ENCODE data around the gene GHRHR. TPM values are rescaled to one million over a fixed set of nuclear protein-coding genes. Genes with fewer than 3 reads are reported as not detected.

GHRHR gene
- not detected for total RNA-seq
- long read RNA-seq: 0 reads

DNA sequence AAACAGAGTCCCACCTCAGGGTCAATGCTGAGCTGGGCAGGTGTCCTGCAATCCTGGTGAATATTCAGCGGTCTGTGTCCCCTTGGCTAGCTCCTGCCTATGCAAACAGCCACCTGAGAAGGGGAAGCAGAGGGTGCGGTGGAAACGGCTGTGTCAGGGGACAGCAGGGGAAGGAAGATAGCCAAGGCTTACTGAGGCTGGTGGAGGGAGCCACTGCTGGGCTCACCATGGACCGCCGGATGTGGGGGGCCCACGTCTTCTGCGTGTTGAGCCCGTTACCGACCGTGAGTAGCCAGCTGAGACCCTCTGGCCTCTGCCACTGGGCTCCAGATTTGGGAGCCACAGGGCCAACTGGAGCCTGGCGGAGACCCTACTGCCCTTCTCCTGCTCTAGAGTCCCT, at the start of gene GHRHR:
GHRHR (plus strand) TSS at position 112 of the 400 bp plus-strand sequence; CDS start at position 228, 116 bp downstream.
- ATAC-seq (no peak), DNase-seq (no peak)
- intact Hi-C loops (cut with DNase I, micrococcal nuclease): no loop called here

DNA sequence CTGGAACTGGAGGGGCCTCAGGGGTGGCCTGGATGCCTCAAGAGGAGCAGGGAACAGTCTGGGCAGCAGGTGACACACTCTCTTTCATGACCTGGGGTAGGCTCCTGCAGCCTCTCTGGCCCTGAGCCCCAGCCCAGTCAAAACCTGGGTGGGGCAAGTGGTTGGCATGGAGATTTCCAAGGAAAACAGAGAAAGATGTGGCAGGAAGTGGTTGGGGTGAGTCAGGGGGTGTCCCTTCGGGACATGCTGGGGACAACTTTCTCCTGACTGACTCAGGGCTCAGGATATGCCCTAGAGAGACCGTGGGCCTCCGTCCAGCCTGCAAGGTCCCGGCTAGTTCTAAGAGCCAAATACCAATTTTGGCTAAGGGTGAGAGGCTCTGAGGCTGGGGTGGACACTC, 49.2 kb upstream of the GHRHR start:
- intact Hi-C loops (cut with DNase I, micrococcal nuclease): no loop called here
- ATAC-seq: no peak
- DNase-seq: no peak

DNA sequence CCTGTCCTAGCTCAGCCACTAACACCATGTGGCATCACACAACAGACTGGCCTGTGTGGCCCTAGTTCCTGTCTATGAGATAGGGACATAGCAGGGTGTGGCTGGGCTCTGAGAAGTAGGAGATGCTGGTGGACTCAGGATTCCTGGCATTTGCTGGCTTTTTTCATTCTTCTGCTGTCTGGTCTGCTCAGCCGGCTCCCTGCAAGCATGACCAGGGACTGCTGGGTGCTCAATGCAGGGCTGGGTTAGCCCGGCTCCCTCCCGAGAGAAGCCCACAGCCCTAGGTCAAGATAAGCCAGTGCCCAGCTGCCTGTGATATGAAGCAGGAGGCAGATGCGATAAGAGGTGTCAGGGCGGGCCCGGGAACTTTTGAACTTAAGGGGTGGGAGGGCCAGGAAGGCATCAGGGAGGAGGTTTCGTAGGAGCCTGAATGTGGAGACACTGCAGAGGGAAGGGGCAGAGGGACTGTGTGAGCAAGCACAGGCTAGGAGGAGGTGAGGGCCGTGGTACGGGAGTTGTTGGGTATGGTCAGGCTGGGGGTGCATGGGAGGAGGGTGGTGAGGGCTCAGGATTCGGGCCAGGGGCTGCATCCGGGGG, 48.6 kb upstream of the GHRHR start:
- ATAC-seq: no peak
- intact Hi-C loops (cut with DNase I, micrococcal nuclease): no loop called here
- DNase-seq: no peak

DNA sequence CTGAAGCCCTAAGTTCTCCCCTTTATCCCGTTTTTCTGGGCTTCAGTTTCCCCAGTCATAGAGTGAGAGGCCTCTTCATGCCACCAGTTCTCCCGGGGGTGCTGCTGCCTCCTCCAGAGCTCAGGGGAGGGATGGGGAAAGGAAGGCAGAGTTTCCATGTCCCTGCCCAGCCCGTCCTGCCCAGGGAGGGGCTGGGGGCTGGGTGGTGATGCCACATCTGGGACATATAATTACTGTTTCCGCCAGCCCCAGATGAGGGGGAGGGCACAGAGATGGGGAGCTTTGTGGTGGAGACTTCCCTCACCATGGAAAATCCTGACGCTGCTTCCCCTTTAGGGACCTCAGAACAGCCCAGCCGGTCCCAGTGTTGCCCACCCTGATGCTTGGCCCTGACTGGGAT, 48.0 kb upstream of the GHRHR start:
- DNase-seq: no peak
- intact Hi-C loops (cut with DNase I, micrococcal nuclease): no loop called here
- no peak for ATAC-seq

DNA sequence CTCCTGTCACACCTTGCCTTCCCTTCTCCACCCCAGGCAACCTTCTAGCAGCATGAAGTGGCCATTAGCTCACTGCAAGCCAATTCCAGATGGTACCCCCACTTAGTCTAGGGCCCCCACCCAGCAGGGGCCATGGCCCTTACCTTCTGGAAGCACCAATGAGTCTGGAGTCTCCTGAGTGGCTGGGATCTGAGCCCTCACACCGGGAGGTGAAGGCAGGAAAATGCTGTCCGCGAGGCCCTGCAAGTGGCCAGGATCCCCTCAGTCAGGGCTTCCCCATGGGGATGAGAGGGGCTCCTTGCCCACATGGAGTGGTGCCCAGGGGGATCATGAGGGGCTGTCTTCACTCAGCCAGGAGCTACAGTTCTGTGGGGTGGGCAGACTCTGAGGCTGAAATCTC, 47.5 kb upstream of the GHRHR start:
- no peak for ATAC-seq
- intact Hi-C loops (cut with DNase I, micrococcal nuclease): no loop called here
- no peak for DNase-seq

DNA sequence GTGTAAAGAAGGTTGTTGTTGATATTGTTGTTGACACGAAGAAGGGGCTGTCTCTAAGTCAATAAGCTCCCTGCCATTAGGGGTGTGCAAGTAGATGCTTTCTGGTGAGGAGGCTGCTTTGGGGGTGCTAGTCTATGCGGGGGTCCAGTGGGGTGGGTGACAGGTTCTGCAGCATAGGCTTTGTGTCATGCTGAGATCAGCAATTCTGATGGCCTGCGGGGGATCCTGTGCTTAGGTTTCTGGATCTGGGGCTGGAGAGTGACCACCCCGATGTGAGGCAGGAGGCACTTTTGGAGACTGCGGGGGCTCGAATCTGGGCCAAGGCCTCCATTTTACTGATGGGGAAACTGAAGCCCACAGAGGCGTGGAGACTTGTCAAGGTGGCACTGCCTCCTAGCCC, 47.0 kb upstream of the GHRHR start:
- no peak for DNase-seq
- intact Hi-C loops (cut with DNase I, micrococcal nuclease): no loop called here
- no peak for ATAC-seq

DNA sequence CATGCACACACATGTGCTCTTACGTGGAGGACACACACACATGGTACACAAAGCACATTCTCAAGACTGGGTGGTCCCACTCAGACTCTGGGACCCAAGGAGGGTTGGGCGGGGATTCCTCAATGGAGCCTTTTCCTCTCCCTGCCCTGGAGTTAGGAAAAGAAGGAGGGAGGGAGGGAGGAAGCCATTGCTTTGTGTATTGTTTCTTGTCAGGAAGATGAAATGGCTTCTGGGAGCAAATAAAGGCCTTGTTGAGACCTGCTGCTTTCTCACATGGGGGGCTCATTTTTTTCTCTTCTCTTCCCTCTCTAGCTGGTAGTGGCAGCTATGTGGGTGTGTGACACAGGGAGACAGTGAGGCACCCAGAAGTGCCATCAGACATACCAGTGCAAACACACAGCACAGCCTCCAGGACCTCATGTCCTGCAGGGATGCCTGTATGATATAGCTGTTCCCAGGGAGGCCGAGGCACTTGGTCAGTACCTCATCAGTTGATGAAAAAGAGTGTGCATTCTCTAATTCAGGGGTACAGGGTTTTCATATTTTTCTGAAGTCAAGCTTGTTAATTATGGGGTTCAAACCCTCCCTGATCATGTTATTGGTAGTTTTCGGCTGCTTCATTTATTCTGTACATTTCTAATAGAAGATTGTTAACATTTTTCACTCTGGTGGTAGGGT, 46.4 kb upstream of the GHRHR start:
- no peak for DNase-seq
- intact Hi-C loops (cut with DNase I, micrococcal nuclease): no loop called here
- no peak for ATAC-seq

DNA sequence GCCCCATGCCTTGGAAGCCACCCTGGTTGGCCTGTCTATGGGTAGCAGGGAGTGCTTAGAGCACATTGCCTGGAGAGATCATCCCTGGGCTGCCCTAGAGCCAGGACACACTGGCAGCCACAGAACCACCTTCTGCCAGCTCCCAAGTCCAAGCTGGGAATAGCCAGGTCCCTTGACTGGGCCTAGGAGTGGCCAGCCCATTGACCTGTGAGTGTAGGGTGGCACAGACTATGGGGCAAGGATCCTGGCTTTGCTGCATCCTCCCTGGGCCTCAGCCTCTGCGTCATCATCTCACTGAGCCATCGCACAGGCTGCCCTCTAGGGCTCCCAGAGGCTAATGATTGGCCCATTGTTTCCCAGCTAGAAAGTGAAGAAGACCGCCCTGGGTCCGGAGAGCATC, 45.1 kb upstream of the GHRHR start:
- DNase-seq (no peak), ATAC-seq (no peak)
- intact Hi-C loops (cut with DNase I, micrococcal nuclease): no loop called here

DNA sequence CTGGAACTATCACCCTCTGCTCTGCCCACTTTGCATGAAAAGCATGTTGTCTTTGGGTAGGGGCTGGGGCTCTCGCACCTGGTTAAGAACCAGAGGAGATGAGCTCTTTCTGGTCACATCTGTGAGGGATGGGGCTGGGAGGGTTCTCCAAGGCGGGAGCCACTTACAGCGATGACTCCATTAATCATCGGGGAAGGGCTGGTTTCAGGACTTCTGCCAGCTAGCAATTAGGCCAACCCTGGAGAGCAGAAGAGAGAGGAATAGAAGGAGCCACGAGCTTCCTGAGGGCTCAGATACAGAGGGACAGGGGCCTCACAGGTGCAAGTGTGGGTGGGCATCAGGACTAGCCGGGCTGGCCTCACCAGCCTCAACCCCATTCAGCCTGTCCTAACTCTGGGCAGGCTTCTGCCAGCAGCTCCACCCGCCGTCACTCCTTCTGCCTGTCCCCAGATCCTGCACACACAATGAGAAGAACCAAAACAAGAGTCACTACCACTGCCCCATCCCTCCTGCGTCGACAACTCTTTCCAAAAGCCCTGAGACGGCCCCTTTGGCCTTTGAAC, 43.7 kb upstream of the GHRHR start:
- ATAC-seq: peak; percentile 21
- intact Hi-C loops (cut with DNase I, micrococcal nuclease): no loop called here
- peak; percentile 3 to 27 for DNase-seq

DNA sequence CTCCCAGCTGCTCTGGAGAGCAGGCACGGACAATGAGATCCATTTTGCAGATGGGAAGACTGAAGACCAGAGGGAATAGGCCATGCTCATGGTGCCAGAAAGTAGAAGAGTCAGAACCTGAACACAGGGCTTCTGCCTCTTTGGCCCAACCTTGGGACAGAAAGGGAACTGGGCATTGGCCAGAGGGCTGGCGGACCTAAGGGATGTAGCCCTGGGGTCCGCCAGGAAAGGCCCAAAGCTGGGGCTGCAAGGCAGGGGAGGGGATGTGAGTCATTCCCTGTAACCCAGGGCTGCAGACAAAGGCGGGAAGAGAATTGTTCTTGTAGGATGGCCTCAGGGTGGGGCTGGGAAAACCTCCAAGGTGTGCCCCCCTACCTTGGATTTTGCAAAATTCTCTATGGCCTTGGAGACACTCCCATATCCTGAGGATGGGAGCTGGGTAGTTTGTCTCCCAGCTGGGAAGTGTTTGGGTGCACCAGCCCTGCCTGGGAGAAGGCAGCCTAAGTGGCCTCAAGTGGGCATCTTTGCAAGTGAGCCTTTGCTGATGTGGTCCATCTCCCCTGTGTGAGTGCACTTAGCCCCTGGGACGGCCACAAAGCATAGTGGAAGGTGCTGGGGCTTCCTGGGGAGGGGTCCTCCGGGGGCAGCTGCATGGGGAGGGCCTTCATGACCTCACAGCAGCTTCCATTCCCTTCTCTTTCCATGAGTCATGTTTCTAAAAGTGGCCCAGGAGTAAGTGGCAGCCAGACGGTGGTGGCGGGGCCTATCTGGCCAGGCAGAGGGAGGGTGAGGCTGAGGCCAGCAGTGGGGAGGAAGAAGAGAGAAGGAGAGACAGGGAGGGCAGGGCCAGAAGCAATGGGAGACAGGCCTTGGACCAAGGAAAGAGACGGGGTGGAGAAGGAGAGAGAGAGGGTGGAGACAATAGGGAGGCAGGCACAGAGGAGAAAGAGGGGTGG, 42.9 kb upstream of the GHRHR start:
- intact Hi-C loops (cut with DNase I, micrococcal nuclease): no loop called here
- peak; percentile 3 to 26 for DNase-seq
- ATAC-seq: peak; percentile 15

DNA sequence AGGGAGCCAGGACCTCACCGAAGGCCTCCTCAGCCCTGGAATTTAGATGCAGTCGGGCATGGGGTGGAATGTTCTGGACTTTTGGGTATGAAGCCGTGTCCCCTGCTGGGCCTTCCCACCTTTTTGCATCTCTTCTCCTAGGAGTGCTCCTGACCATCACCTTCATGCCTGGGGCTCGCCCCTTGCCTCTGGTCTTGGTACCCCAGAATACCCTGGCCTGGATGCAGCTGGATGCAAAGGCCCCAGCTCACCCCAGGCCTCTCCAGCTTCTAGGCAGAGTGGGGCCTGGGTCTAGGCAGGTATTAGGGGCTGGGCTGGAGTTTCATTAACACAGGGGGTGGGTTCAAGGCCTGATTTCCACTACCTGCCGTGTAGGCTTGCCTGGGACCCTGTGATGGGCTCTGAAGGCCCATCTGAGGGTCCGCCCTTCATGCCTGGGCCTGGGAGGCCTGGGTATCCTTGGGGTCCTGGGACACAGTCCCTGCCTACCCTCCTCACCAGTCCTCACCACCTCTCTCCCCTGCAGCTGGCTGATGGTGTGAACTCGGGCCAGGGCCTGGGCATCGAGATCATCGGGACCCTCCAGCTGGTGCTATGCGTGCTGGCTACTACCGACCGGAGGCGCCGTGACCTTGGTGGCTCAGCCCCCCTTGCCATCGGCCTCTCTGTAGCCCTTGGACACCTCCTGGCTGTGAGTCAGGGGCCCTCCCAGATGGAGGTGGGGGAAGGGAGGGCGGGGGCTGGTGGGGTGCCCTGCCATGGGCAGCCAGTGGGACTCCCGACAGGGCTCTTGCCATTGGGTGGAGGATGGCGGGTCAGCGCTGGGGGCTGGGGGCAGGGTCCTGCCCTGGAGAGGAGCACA, 42.0 kb upstream of the GHRHR start:
- ATAC-seq (no peak), DNase-seq (peak; percentile 3 to 18)
- intact Hi-C loops (cut with DNase I, micrococcal nuclease): no loop called here

DNA sequence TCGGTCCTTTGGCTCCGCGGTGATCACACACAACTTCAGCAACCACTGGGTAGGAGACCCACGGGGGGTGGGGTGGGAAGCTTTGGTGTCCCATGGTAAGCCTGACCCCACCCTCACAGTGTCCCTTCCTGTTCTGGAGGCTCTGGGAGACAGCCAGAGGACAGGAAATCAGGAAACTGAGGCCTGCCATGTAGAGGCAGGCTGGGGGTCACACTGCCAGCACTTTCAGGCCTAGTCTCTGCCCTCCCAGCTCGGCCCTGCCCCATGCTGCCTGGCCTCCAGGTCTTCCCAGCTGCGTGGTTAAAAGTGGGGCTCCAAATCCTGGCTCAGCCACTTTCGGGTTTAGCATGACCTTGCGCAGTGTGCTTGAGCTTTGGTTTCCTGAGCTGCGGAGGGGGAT, 41.2 kb upstream of the GHRHR start:
- peak; percentile 1 to 19 for DNase-seq
- ATAC-seq: no peak
- intact Hi-C loops (cut with DNase I, micrococcal nuclease): no loop called here

DNA sequence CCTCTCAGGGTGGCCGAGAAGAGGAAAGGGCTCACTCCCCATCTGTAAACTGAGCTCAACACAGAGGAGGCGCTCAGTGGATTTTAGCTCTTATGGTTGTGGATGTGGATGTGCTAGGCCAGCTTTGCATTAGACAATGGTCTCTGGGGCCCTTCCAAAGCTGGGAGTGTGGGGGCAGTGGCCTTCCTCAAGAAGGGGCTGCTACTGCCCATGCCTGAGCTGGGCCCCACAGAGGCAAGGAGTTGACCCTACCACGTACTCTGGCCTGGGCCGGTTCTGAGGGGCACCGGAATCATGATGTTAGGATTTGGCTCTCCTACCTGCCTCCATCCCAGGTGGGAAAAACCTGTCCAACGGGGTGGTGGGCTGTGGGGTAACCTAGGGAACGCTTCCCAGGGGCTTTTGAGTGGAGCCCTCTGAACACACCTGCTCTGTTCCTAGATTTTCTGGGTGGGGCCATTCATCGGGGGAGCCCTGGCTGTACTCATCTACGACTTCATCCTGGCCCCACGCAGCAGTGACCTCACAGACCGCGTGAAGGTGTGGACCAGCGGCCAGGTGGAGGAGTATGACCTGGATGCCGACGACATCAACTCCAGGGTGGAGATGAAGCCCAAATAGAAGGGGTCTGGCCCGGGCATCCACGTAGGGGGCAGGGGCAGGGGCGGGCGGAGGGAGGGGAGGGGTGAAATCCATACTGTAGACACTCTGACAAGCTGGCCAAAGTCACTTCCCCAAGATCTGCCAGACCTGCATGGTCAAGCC, 40.6 kb upstream of the GHRHR start:
- ATAC-seq (no peak), DNase-seq (peak in 1 of 2 donors; percentile 2)
- intact Hi-C loops (cut with DNase I, micrococcal nuclease): no loop called here

DNA sequence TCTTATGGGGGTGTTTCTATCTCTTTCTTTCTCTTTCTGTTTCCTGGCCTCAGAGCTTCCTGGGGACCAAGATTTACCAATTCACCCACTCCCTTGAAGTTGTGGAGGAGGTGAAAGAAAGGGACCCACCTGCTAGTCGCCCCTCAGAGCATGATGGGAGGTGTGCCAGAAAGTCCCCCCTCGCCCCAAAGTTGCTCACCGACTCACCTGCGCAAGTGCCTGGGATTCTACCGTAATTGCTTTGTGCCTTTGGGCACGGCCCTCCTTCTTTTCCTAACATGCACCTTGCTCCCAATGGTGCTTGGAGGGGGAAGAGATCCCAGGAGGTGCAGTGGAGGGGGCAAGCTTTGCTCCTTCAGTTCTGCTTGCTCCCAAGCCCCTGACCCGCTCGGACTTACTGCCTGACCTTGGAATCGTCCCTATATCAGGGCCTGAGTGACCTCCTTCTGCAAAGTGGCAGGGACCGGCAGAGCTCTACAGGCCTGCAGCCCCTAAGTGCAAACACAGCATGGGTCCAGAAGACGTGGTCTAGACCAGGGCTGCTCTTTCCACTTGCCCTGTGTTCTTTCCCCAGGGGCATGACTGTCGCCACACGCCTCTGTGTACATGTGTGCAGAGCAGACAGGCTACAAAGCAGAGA, 39.9 kb upstream of the GHRHR start:
- DNase-seq: no peak
- intact Hi-C loops (cut with DNase I, micrococcal nuclease): no loop called here

DNA sequence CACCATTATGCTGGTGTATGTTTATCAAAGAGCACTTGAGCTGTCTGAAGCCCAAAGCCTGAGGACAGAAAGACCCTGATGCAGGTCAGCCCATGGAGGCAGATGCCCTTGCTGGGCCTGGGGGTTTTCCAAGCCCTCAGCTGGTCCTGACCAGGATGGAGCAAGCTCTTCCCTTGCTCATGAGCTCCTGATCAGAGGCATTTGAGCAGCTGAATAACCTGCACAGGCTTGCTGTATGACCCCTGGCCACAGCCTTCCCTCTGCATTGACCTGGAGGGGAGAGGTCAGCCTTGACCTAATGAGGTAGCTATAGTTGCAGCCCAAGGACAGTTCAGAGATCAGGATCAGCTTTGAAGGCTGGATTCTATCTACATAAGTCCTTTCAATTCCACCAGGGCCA, 39.1 kb upstream of the GHRHR start:
- no peak for ATAC-seq
- DNase-seq: no peak
- intact Hi-C loops (cut with DNase I, micrococcal nuclease): no loop called here

More for the DNA sequence above, 39.9 kb upstream of the GHRHR start:
- no peak for ATAC-seq

DNA sequence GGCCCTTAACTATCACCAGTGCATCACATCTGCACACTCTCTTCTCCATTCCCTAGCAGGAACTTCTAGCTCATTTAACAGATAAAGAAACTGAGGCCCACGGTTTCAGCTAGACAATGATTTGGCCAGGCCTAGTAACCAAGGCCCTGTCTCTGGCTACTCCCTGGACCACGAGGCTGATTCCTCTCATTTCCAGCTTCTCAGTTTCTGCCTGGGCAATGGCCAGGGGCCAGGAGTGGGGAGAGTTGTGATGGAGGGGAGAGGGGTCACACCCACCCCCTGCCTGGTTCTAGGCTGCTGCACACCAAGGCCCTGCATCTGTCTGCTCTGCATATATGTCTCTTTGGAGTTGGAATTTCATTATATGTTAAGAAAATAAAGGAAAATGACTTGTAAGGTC, 38.6 kb upstream of the GHRHR start:
- intact Hi-C loops (cut with DNase I, micrococcal nuclease): no loop called here
- DNase-seq (no peak), ATAC-seq (no peak)

DNA sequence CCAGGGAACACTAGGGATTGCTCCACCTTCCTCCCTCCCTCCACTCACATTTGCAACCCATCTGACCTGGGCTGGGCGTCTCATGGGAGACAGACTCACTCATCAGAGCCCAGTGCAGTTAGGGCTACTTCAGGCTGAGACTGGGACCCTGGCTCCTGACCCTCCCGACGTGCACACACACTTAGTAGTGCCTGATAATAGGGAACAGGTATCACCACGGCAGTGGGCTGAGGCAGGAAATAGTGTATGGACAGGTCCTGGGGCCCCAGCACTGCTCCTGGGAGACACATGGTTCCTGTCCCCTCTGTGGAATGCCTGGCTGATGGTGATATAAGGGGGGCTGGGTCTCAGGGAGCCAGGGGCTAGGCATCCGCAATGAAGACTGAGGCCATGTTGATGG, 37.8 kb upstream of the GHRHR start:
- ATAC-seq (no peak), DNase-seq (no peak)
- intact Hi-C loops (cut with DNase I, micrococcal nuclease): no loop called here
